Aorta (tissue), 5 donors: Measurements from ENCODE around the gene CTU1. TPM values are rescaled to one million over a fixed set of nuclear protein-coding genes. Genes with fewer than 3 reads are reported as not detected.

ENCODE experiments used
- ATAC-seq: fragments of 200-7000 bp; cut with Tn5 transposase; one replicate; pipeline ENCODE4 v1.9.1; 2022; ENCODE audit warnings: moderate library complexity; ENCODE audit not compliant: low FRiP score
- DNase-seq, 2 donors: peaks; one replicate each; pipeline ENCODE4 v3.0.0-alpha.2; 2020
- H3K27ac ChIP-seq, 2 donors: one replicate each; pipeline ENCODE4 v1.5.1; 2013; ENCODE audit warnings: low read length in 2 of 2, mild to moderate bottlenecking in 2 of 2, moderate library complexity in 2 of 2, control low read depth in 1 of 2, inconsistent platforms in 1 of 2, low read depth in 1 of 2
- H3K27me3 ChIP-seq, 2 donors: one replicate each; pipeline ENCODE4 v1.6.1; 2013; ENCODE audit warnings: control low read depth in 1 of 2, low read length in 1 of 2, mild to moderate bottlenecking in 1 of 2, moderate library complexity in 1 of 2; ENCODE audit not compliant: insufficient read depth in 2 of 2, control insufficient read depth in 1 of 2
- H3K36me3 ChIP-seq, 2 donors: one replicate each; pipeline ENCODE4 v1.6.1; 2013; ENCODE audit warnings: control low read depth in 1 of 2, low read length in 1 of 2, mild to moderate bottlenecking in 1 of 2; ENCODE audit not compliant: insufficient read depth in 2 of 2, control insufficient read depth in 1 of 2
- H3K4me1 ChIP-seq, 2 donors: one replicate each; pipeline ENCODE4 v1.6.1; 2013; ENCODE audit warnings: low read length in 2 of 2, control low read depth in 1 of 2, mild to moderate bottlenecking in 1 of 2, moderate library complexity in 1 of 2; ENCODE audit not compliant: insufficient read depth in 2 of 2, control insufficient read depth in 1 of 2
- H3K4me3 ChIP-seq, 2 donors: one replicate each; pipeline ENCODE4 v1.5.1; 2013; ENCODE audit warnings: low read length in 2 of 2, control low read depth in 1 of 2, mild to moderate bottlenecking in 1 of 2
- H3K9me3 ChIP-seq: one replicate; pipeline ENCODE4 v1.6.1; 2013; ENCODE audit warnings: mild to moderate bottlenecking, low read length; ENCODE audit not compliant: control insufficient read depth
- WGBS, 2 donors: extraction: QIAGEN DNeasy Blood & Tissue Kit; methylation state at CpG; one replicate each; pipeline ENCODE4 v1.1.7; 2013; 5-methylcytosine and 5-hydroxymethylcytosine counted together
- intact Hi-C, 2 donors: fragments of 100-400 bp; cut with DNase I; formaldehyde crosslinking; loops; one replicate each; pipeline versions ENCODE4 v1.14.2 to v1.15.0; 2022
- polyA plus RNA-seq, 2 donors: library from polyadenylated mRNA; stranded (reverse); fragments of 200-250 nt; gene quantifications; one replicate each; pipeline ENCODE4 v1.2.3, GENCODE V29; 2013
- total RNA-seq, 2 donors: library from RNA; stranded (reverse); fragmentation: NEBNext Ultra II Directional; extraction: Animal tissue kit (Norgen Biotek cat#: 25700); gene quantifications; one replicate each; pipeline ENCODE4 v1.2.1, GENCODE V29; 2021
- donor health status: healthy with polysubstance abuse.
- donor health status: Bipolar disorder and iron deficiency.
- donor health status: DM: no; HTN: no; CAD: no.
- donor health status: DM: no; HTN: no; CAD: no.
- donor health status: DM: yes; HTN: yes; CAD: no.

The CTU1 gene
- total and polyA plus RNA-seq, 4 donors: 1.1 to 5.4 (median 3.3) TPM

DNA sequence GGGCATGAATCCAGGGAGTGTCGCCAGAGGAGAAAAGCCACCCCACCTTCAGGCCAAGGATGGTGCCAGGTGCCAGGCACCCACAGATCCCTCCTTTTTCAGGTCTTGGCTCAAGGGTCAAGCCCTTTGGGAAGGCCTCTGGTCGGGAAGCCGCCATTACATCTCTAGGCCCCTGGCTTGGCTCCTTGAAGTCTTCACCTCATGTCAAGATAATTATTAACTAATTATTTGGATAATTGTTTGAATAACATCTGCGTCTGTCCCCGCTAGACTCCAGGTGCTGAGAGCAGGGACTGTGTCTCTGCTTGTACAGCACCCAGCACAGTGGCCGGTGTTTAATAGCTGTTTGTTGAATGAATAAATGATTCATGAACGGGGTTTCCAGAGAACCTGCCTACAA, 44.5 kb downstream of the CTU1 start:
- DNase-seq: no peak
- no peaks in the 10 kb centered on the region for H3K36me3 ChIP-seq
- intact Hi-C loops: no loop called here
- no peaks in the 10 kb centered on the region for H3K4me1 ChIP-seq
- H3K27me3 ChIP-seq: no peaks in the 10 kb centered on the region
- H3K9me3 ChIP-seq: no peaks in the 10 kb centered on the region
- no peak for ATAC-seq
- no peak overlapping the region for H3K27ac ChIP-seq
- no peak overlapping the region for H3K4me3 ChIP-seq
- WGBS, 2 donors: 84 to 89% methylated on average over 7 of the region's 7 CpGs

DNA sequence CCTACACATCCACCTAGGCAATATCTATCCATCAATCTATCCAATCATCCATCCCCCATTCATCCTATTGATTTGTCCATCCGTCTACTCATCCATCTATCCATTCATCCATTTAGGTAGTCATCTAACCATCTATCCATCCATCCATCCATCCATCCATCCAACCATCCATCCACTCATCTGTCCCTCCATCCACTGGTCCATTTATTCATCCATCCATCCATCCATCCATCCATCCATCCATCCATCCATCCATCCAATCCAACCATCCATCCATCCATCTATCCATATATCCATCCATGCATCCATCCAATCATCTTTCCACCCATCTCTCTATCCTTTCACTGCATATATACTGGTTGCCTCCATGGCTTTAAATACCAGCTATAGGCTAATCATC, 47.2 kb downstream of the CTU1 start:
- Histone ChIP-seq H3K4me1 (no peaks in the 10 kb centered on the region), H3K36me3 (no peaks in the 10 kb centered on the region), H3K4me3 (no peak overlapping the region), H3K27ac (no peak overlapping the region), H3K9me3 (no peaks in the 10 kb centered on the region), H3K27me3 (no peaks in the 10 kb centered on the region)
- ATAC-seq (no peak), DNase-seq (no peak)
- intact Hi-C loops: no loop called here
- 1 to 37% methylated on average over 1 of the region's 1 CpG for WGBS, 2 donors

DNA sequence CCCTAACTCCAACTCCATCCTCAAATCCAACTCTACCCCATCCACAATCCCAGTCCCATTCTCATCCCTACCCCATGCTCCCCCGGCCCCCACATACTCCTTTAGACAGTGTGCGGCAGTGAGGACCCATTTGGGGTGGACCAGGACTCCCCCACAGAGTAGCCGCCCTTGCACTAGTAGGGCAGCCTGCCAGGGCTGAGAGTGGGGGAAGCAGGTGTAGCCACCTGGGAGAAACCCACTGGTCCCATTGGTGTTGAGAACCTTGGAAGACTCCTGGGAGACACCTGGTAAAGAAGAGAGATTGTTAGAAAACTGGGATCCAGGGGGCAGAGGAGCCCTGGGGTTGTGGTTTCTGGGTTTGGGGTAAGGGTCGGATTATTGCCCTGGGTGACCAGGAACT, 47.9 kb downstream of the CTU1 start:
- Histone ChIP-seq H3K4me3 (no peak overlapping the region), H3K36me3 (no peaks in the 10 kb centered on the region), H3K4me1 (no peaks in the 10 kb centered on the region), H3K9me3 (no peaks in the 10 kb centered on the region), H3K27ac (no peak overlapping the region), H3K27me3 (no peaks in the 10 kb centered on the region)
- DNase-seq (no peak), ATAC-seq (no peak)
- 65 to 70% methylated on average over 4 of the region's 4 CpGs for WGBS, 2 donors
- intact Hi-C loops: no loop called here

DNA sequence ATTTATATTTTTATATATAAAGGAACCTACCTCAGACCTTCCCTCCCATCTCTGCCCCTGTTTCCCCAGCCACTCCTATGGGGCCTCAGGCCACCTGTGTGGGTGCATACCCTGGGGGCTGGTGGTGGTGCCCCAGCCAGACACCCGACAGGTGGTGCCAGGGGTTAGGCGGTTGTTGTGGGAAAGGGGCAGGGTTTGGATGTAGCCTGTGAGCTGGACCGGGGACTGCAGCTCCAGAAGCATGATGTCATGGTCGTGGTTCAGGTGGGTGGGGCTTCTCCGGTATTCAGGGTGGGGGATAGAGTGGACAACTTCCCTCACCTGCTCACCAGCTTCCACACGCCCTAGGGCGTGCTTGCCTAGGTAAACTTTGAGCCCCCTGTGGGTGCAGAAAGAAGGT, 48.5 kb downstream of the CTU1 start:
- Histone ChIP-seq H3K9me3 (no peaks in the 10 kb centered on the region), H3K27ac (no peak overlapping the region), H3K27me3 (no peaks in the 10 kb centered on the region), H3K4me1 (no peaks in the 10 kb centered on the region), H3K36me3 (no peaks in the 10 kb centered on the region), H3K4me3 (no peak overlapping the region)
- intact Hi-C loops: no loop called here
- DNase-seq: no peak
- no peak for ATAC-seq
- WGBS, 2 donors: 71 to 74% methylated on average over 7 of the region's 7 CpGs

DNA sequence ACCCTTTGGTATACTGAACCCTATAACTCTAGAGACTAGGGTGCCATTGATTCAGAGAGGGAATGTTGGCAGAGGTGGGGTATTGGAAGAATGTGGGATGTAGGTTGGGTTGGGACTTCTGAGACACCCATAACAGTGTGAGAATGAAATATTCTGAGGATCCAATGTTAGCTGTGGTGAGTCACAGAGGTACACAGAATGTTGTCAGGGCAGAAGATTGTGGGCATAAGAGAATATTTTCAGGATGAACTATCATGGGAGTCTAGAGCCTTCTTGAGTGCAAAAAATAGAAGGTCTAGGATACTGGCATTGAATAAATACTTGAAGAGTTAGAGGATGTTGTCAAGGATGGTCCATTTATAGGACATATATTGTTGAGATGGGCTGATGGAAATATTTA, 52.3 kb downstream of the CTU1 start:
- intact Hi-C loops: no loop called here
- H3K9me3 ChIP-seq: no peaks in the 10 kb centered on the region
- no peaks in the 10 kb centered on the region for H3K4me1 ChIP-seq
- H3K27me3 ChIP-seq: no peaks in the 10 kb centered on the region
- ATAC-seq (no peak), DNase-seq (no peak)
- H3K4me3 ChIP-seq: no peak overlapping the region
- H3K36me3 ChIP-seq: no peaks in the 10 kb centered on the region
- no peak overlapping the region for H3K27ac ChIP-seq

Other genes starting within 250 kb of the CTU1 start
- not detected for gene KLK2, start 235.0 kb downstream of the CTU1 start, total RNA-seq
- gene KLK2, start 235.0 kb downstream of the CTU1 start, polyA plus RNA-seq: not detected
- not detected for gene KLK4, start 197.0 kb downstream of the CTU1 start, total RNA-seq
- not detected for gene KLK4, start 197.0 kb downstream of the CTU1 start, polyA plus RNA-seq
- not detected for gene KLK5, start 155.4 kb downstream of the CTU1 start, total RNA-seq
- not detected for gene KLK5, start 155.4 kb downstream of the CTU1 start, polyA plus RNA-seq
- not detected for gene KLK6, start 138.8 kb downstream of the CTU1 start, total RNA-seq
- under 1 TPM in 1 of 2 donors, not detected in 1; 0.20 TPM for gene KLK6, start 138.8 kb downstream of the CTU1 start, polyA plus RNA-seq
- gene KLK7, start 124.5 kb downstream of the CTU1 start, total RNA-seq: not detected
- not detected for gene KLK7, start 124.5 kb downstream of the CTU1 start, polyA plus RNA-seq
- gene KLK8, start 106.8 kb downstream of the CTU1 start, total RNA-seq: not detected
- not detected for gene KLK8, start 106.8 kb downstream of the CTU1 start, polyA plus RNA-seq
- gene KLK10, start 88.7 kb downstream of the CTU1 start, total RNA-seq: not detected
- under 1 TPM in 1 of 2 donors, not detected in 1; 0.08 TPM for gene KLK10, start 88.7 kb downstream of the CTU1 start, polyA plus RNA-seq
- gene KLK11, start 81.8 kb downstream of the CTU1 start, total RNA-seq: not detected
- under 1 TPM; 0.25 to 0.43 TPM for gene KLK11, start 81.8 kb downstream of the CTU1 start, polyA plus RNA-seq
- not detected for gene KLK12, start 73.4 kb downstream of the CTU1 start, total RNA-seq
- not detected for gene KLK12, start 73.4 kb downstream of the CTU1 start, polyA plus RNA-seq
- gene KLK13, start 43.3 kb downstream of the CTU1 start, total RNA-seq: not detected
- gene KLK13, start 43.3 kb downstream of the CTU1 start, polyA plus RNA-seq: under 1 TPM in 1 of 2 donors, not detected in 1; 0.36 TPM
- under 1 TPM; 0.57 to 0.71 TPM for gene KLK14, start 25.5 kb downstream of the CTU1 start, total RNA-seq
- under 1 TPM in 1 of 2 donors, not detected in 1; 0.10 TPM for gene KLK14, start 25.5 kb downstream of the CTU1 start, polyA plus RNA-seq
- gene SIGLEC9, start 16.5 kb upstream of the CTU1 start, total RNA-seq: 10 to 100 TPM; 10.4 to 11.5 TPM
- 1 to 10 TPM; 1.1 to 6.3 TPM for gene SIGLEC9, start 16.5 kb upstream of the CTU1 start, polyA plus RNA-seq
- 1 to 10 TPM; 3.0 to 4.5 TPM for gene SIGLEC7, start 33.9 kb upstream of the CTU1 start, total RNA-seq
- 1 to 10 TPM in 1 of 2 donors, under 1 TPM in 1; 0.97 to 2.3 TPM for gene SIGLEC7, start 33.9 kb upstream of the CTU1 start, polyA plus RNA-seq
- 10 to 100 TPM in 1 of 2 donors, 1 to 10 TPM in 1; 7.7 to 15.0 TPM for gene CD33, start 116.7 kb upstream of the CTU1 start, total RNA-seq
- 1 to 10 TPM; 1.4 to 7.9 TPM for gene CD33, start 116.7 kb upstream of the CTU1 start, polyA plus RNA-seq
- gene SIGLECL1, start 142.7 kb upstream of the CTU1 start, total RNA-seq: not detected
- not detected for gene SIGLECL1, start 142.7 kb upstream of the CTU1 start, polyA plus RNA-seq
- under 1 TPM; 0.24 to 0.26 TPM for gene IGLON5, start 203.2 kb upstream of the CTU1 start, total RNA-seq
- gene IGLON5, start 203.2 kb upstream of the CTU1 start, polyA plus RNA-seq: under 1 TPM in 1 of 2 donors, not detected in 1; 0.13 TPM
- gene VSIG10L, start 233.7 kb upstream of the CTU1 start, total RNA-seq: 1 to 10 TPM; 1.7 to 2.0 TPM
- gene VSIG10L, start 233.7 kb upstream of the CTU1 start, polyA plus RNA-seq: 1 to 10 TPM in 1 of 2 donors, under 1 TPM in 1; 0.25 to 7.2 TPM